GM21717 (cell line): ENCODE measurements around the gene CNKSR1.

ENCODE experiments used
- ATAC-seq: cut with Tn5 transposase; IDR thresholded peaks from one replicate; pipeline ENCODE4 v1.9.1; 2021; ENCODE audit warnings: mild to moderate bottlenecking, moderate library complexity; ENCODE audit not compliant: unreplicated experiment

Gene CNKSR1

GRCh38 chr1:26182383-26182696 is 5.0 kb downstream of the CNKSR1 start:
- ATAC-seq = no peak

- ATAC-seq = no peak
These were observed 6.8 kb downstream of the CNKSR1 start for GRCh38 chr1:26184086-26184485.

GRCh38 chr1:26184883-26185282 is 7.6 kb downstream of the CNKSR1 start:
- ATAC-seq = no peak

- no peak for ATAC-seq
These were observed 10.6 kb downstream of the CNKSR1 start for GRCh38 chr1:26187882-26188281.

GRCh38 chr1:26188477-26188876 is 11.2 kb downstream of the CNKSR1 start:
- ATAC-seq = no peak

- ATAC-seq = no peak
These were observed 12.0 kb downstream of the CNKSR1 start for GRCh38 chr1:26189331-26189730.

GRCh38 chr1:26189751-26190275 is 12.5 kb downstream of the CNKSR1 start:
- no peak for ATAC-seq

GRCh38 chr1:26190373-26190987 is 13.2 kb downstream of the CNKSR1 start, which contains the start of gene CATSPER4:
Gene CATSPER4 (plus strand): TSS chr1:26190602. CDS start chr1:26190628, 26 bp downstream.
- no peak for ATAC-seq

GRCh38 chr1:26191739-26192138 is 14.4 kb downstream of the CNKSR1 start:
- no peak for ATAC-seq

GRCh38 chr1:26195805-26196204 is 18.5 kb downstream of the CNKSR1 start:
- ATAC-seq = no peak

- ATAC-seq = no peak
These were observed 20.0 kb downstream of the CNKSR1 start for GRCh38 chr1:26197301-26197700.

- no peak for ATAC-seq
These were observed 20.5 kb downstream of the CNKSR1 start for GRCh38 chr1:26197813-26198212.

- ATAC-seq = no peak
These were observed 23.1 kb downstream of the CNKSR1 start for GRCh38 chr1:26200413-26200812.

- ATAC-seq = no peak
These were observed 26.5 kb downstream of the CNKSR1 start for GRCh38 chr1:26203642-26204318.

- no peak for ATAC-seq
These were observed 33.0 kb downstream of the CNKSR1 start for GRCh38 chr1:26210147-26210870.

- ATAC-seq = no peak
These were observed 35.4 kb downstream of the CNKSR1 start for GRCh38 chr1:26212726-26213125.

GRCh38 chr1:26213335-26213905 is 36.1 kb downstream of the CNKSR1 start:
- no peak for ATAC-seq

GRCh38 chr1:26215246-26215645 is 38.0 kb downstream of the CNKSR1 start:
- no peak for ATAC-seq

- ATAC-seq = no peak
These were observed 41.7 kb downstream of the CNKSR1 start for GRCh38 chr1:26218906-26219494.

- ATAC-seq = no peak
These were observed 43.1 kb downstream of the CNKSR1 start for GRCh38 chr1:26220199-26220912.

GRCh38 chr1:26221094-26221493 is 43.8 kb downstream of the CNKSR1 start:
- ATAC-seq = no peak
